HCT116 (cell line): Measurements from ENCODE around the gene KIAA1755. TPM values are rescaled to one million over a fixed set of nuclear protein-coding genes. Genes with fewer than 3 reads are reported as not detected.
A peak's percentile ranks its signal among the peaks of the same experiment; 100 is the strongest.

Source experiments
- ATAC-seq: fragments of 200-7000 bp; cut with Tn5 transposase; 2 replicates; pipeline ENCODE4 v1.9.1; 2020; ENCODE audit warnings: mild to moderate bottlenecking, moderate library complexity
- BruUV-seq: library from RNA; stranded (reverse); fragments of 400-500 nt; replicated peaks from 2 replicates; lab custom pipeline; 2021; lab: Mats Ljungman, UMichigan
- CTCF ChIA-PET: fragments of 300-600 bp; sonication (Branson Sonifier 250); formaldehyde crosslinking; loops from one replicate; lab custom pipeline; 2021; ENCODE audit warnings: antibody characterized with exemption; lab: Charles Lee
- POLR2A ChIA-PET: fragments of 300-600, 350-600 bp; sonication (Branson Sonifier 250); formaldehyde crosslinking; loops from one replicate; lab custom pipeline; 2021; ENCODE audit warnings: antibody characterized with exemption; lab: Charles Lee
- RAD21 ChIA-PET, 2 experiments: fragments of 300-600 bp; sonication (Branson Sonifier 250); formaldehyde crosslinking; loops; one replicate each; lab custom pipeline; 2023; ENCODE audit warnings: low total read pairs in 2 of 2; ENCODE audit not compliant: uncharacterized antibody in 2 of 2, unreplicated experiment in 2 of 2, low non-redundant PET in 1 of 2; lab: Charles Lee
- DNase-seq: peaks from one replicate; pipeline ENCODE4 v3.0.0-alpha.2; 2010; ENCODE audit warnings: low read depth, low spot score
- H2AFZ ChIP-seq: fragments of 200-600 bp; shearing (Covaris generic), sonication (generic); 2 replicates; pipeline ENCODE4 v1.6.1; 2017; ENCODE audit warnings: low read depth, mixed run types, mixed read lengths, antibody characterized with exemption, low read length; ENCODE audit not compliant: poor library complexity, severe bottlenecking
- H3K27ac ChIP-seq: 2 replicates; pipeline ENCODE4 v1.5.1; 2012; ENCODE audit warnings: low read depth, low read length
- H3K27me3 ChIP-seq: fragments of 200-600 bp; sonication (generic); 2 replicates; pipeline ENCODE4 v1.6.1; 2016; ENCODE audit warnings: mixed run types, low read length, mixed read lengths; ENCODE audit not compliant: insufficient read depth
- H3K36me3 ChIP-seq, 2 experiments: fragments of 200-500 bp in 1 of 2; fragments of 200-600 bp in 1 of 2; sonication (Bioruptor generic) in 1 of 2; sonication (generic) in 1 of 2; 2 replicates each; pipeline versions ENCODE4 v1.5.1 to v1.6.1; 2014 to 2016; ENCODE audit warnings: low read length in 2 of 2, inconsistent platforms in 1 of 2, mixed read lengths in 1 of 2, mixed run types in 1 of 2; ENCODE audit not compliant: insufficient read depth in 2 of 2, control insufficient read depth in 1 of 2
- H3K4me1 ChIP-seq, 2 experiments: fragments of 200-600 bp in 1 of 2; sonication (generic) in 1 of 2; 2 replicates each; pipeline versions ENCODE4 v1.5.1 to v1.6.1; 2012 to 2017; ENCODE audit warnings: low read length in 2 of 2, inconsistent platforms in 1 of 2, mild to moderate bottlenecking in 1 of 2, mixed read lengths in 1 of 2, mixed run types in 1 of 2, moderate library complexity in 1 of 2; ENCODE audit not compliant: insufficient read depth in 2 of 2, control insufficient read depth in 1 of 2
- H3K4me2 ChIP-seq: fragments of 200-600 bp; sonication (generic); 2 replicates; pipeline ENCODE4 v1.6.1; 2017; ENCODE audit warnings: mixed run types, low read length, mixed read lengths
- H3K4me3 ChIP-seq, 2 experiments: fragments of 200-600 bp in 1 of 2; sonication (generic) in 1 of 2; replicated peaks in 1 of 2; 2 replicates each; pipeline ENCODE4 v1.5.1; 2011 to 2016; ENCODE audit warnings: low read length in 2 of 2, control low read depth in 1 of 2, low read depth in 1 of 2, mild to moderate bottlenecking in 1 of 2, mixed read lengths in 1 of 2, mixed run types in 1 of 2
- H3K79me2 ChIP-seq: fragments of 200-600 bp; sonication (generic); 2 replicates; pipeline ENCODE4 v1.6.1; 2017; ENCODE audit warnings: mild to moderate bottlenecking, mixed run types, low read length, moderate library complexity, mixed read lengths; ENCODE audit not compliant: insufficient read depth
- H3K9ac ChIP-seq: fragments of 200-600 bp; sonication (generic); 2 replicates; pipeline ENCODE4 v1.6.1; 2016; ENCODE audit warnings: low read length, mixed read lengths
- H3K9me2 ChIP-seq: fragments of 200-600 bp; sonication (generic), shearing (Covaris generic); 2 replicates; pipeline ENCODE4 v1.6.1; 2017; ENCODE audit warnings: mixed run types, mild to moderate bottlenecking, moderate library complexity; ENCODE audit not compliant: insufficient read depth
- H3K9me3 ChIP-seq, 2 experiments: fragments of 200-500 bp in 1 of 2; fragments of 200-600 bp in 1 of 2; sonication (Bioruptor generic) in 1 of 2; sonication (generic) in 1 of 2; 2 replicates each; pipeline ENCODE4 v1.6.1; 2014 to 2017; ENCODE audit warnings: low read length in 2 of 2, mixed read lengths in 2 of 2, inconsistent platforms in 1 of 2, low read depth in 1 of 2, mild to moderate bottlenecking in 1 of 2, mixed run types in 1 of 2, moderate library complexity in 1 of 2; ENCODE audit not compliant: control insufficient read depth in 1 of 2, insufficient read depth in 1 of 2
- H4K20me1 ChIP-seq: fragments of 200-600 bp; sonication (generic), shearing (Covaris generic); 2 replicates; pipeline ENCODE4 v1.6.1; 2017; ENCODE audit warnings: mixed run types, mild to moderate bottlenecking, moderate library complexity; ENCODE audit not compliant: insufficient read depth
- ATF3 ChIP-seq: IDR thresholded peaks from 2 replicates; pipeline ENCODE4 v1.6.1; 2012
- CTCF ChIP-seq, 3 experiments: fragments of 200-600 bp in 1 of 3; sonication (generic) in 1 of 3; IDR thresholded peaks in 2 of 3; conservative IDR thresholded peaks in 1 of 3; 2 replicates each; pipeline ENCODE4 v1.5.1; 2012 to 2017; ENCODE audit warnings: low read depth in 2 of 3, low read length in 2 of 3, antibody characterized with exemption in 1 of 3, borderline replicate concordance in 1 of 3, control low read depth in 1 of 3, mild to moderate bottlenecking in 1 of 3, mixed read lengths in 1 of 3, mixed run types in 1 of 3, moderate library complexity in 1 of 3; ENCODE audit not compliant: insufficient read depth in 1 of 3
- EGR1 ChIP-seq: IDR thresholded peaks from 2 replicates; pipeline ENCODE4 v1.6.1; 2012; ENCODE audit warnings: low read depth
- EZH2 ChIP-seq: fragments of 200-600 bp; sonication (generic); IDR thresholded peaks from 2 replicates; pipeline ENCODE4 v1.6.1; 2017; ENCODE audit warnings: antibody characterized with exemption, mixed run types
- FOSL1 ChIP-seq: IDR thresholded peaks from 2 replicates; pipeline ENCODE4 v1.6.1; 2012; ENCODE audit warnings: low read depth
- POLR2AphosphoS5 ChIP-seq: IDR thresholded peaks from 2 replicates; pipeline ENCODE4 v1.6.1; 2011; ENCODE audit warnings: mild to moderate bottlenecking, low read depth, low read length, moderate library complexity
- RAD21 ChIP-seq: IDR thresholded peaks from 2 replicates; pipeline ENCODE4 v1.6.1; 2012; ENCODE audit warnings: low read depth, mild to moderate bottlenecking
- REST ChIP-seq: IDR thresholded peaks from 2 replicates; pipeline ENCODE4 v1.6.1; 2012; ENCODE audit warnings: low read depth
- SIN3A ChIP-seq: IDR thresholded peaks from 2 replicates; pipeline ENCODE4 v1.6.1; 2012; ENCODE audit warnings: low read depth
- SRF ChIP-seq: IDR thresholded peaks from 2 replicates; pipeline ENCODE4 v1.6.1; 2012; ENCODE audit warnings: low read depth
- TCF7L2 ChIP-seq: IDR thresholded peaks from 2 replicates; pipeline ENCODE4 v1.7.0; 2011; ENCODE audit warnings: borderline replicate concordance, inconsistent platforms; ENCODE audit not compliant: insufficient read depth, insufficient read length; ENCODE audit errors: extremely low read depth
- YY1 ChIP-seq: IDR thresholded peaks from 2 replicates; pipeline ENCODE4 v1.6.1; 2011; ENCODE audit warnings: low read length, low read depth, moderate library complexity, mild to moderate bottlenecking; ENCODE audit not compliant: insufficient replicate concordance; ENCODE audit errors: extremely low read depth
- ZBTB33 ChIP-seq: IDR thresholded peaks from 2 replicates; pipeline ENCODE4 v1.6.1; 2011; ENCODE audit warnings: mild to moderate bottlenecking, low read length, moderate library complexity; ENCODE audit not compliant: insufficient replicate concordance; ENCODE audit errors: extremely low read depth
- intact Hi-C: fragments of 100-400 bp; cut with micrococcal nuclease; formaldehyde crosslinking; loops from 2 replicates; pipeline ENCODE4 v1.10.0; 2022
- total RNA-seq: library from RNA; stranded (reverse); gene quantifications from one replicate; pipeline ENCODE4 v1.2.1, GENCODE V29; 2021; ENCODE audit not compliant: unreplicated experiment

Gene KIAA1755
- total RNA-seq, 1 experiment from 2014 or later = not detected

- Histone ChIP-seq H3K9me2 (no peaks in the 10 kb centered on the region), H3K4me3 (peak overlapping the region in 1 of 2 experiments; percentile 26; a peak in 2 of 4 replicates), H2AFZ (no peak overlapping the region), H3K4me2 (peak overlapping the region; percentile 73), H3K36me3 (no peaks in the 10 kb centered on the region), H3K9ac (peak overlapping the region; percentile 46), H3K79me2 (no peaks in the 10 kb centered on the region), H3K27ac (no peak overlapping the region), H3K9me3 (no peaks in the 10 kb centered on the region), H3K4me1 (peaks cover 8 to 34% of the 10 kb centered on the region in 2 experiments), H3K27me3 (no peaks in the 10 kb centered on the region), H4K20me1 (no peaks in the 10 kb centered on the region)
- intact Hi-C loops = no loop called here
- ChIA-PET RAD21 (interaction anchor here (0.9 to 1.4 kb wide), 2 partner anchors 160 kb away, joined by 3 to 4 read pairs; no protein-coding TSS in a partner anchor), CTCF (interaction anchor here (1.2 to 1.7 kb wide), 3 partner anchors 9 to 654 kb away, joined by 5 to 8 read pairs (median 5); no protein-coding TSS in a partner anchor), POLR2A (no interaction called here)
- DNase-seq (peak; percentile 36), ATAC-seq (peak; percentile 81)
- no TSS peak for BruUV-seq
- TF ChIP-seq FOSL1 = peak; percentile 70; the same call in 1 of the 2 replicates
- no peak for TF ChIP-seq TCF7L2
- TF ChIP-seq SRF = no peak
- no peak for TF ChIP-seq RAD21
- TF ChIP-seq CTCF (IDR thresholded peaks at IDR 0.05 in 2 of 3, conservative IDR thresholded peaks at IDR 0.05 in 1 of 3; ENCODE audit: borderline replicate concordance in 1 of 3, insufficient read depth in 1 of 3, low read depth in 2 of 3, low read length in 2 of 3) = no peak
- no peak for TF ChIP-seq SIN3A
- no peak for TF ChIP-seq POLR2AphosphoS5
- TF ChIP-seq EGR1 = peak; percentile 91
- no peak for TF ChIP-seq ATF3
- TF ChIP-seq YY1 = no peak
- no peak for TF ChIP-seq ZBTB33
- TF ChIP-seq REST = no peak
- TF ChIP-seq EZH2 = no peak
Measured at GRCh38 chr20:38217791-38218565, 42.6 kb downstream of the KIAA1755 start.
